Ovary (tissue), 9 donors: ENCODE measurements around the gene EBF3. TPM values are rescaled to one million over a fixed set of nuclear protein-coding genes. Genes with fewer than 3 reads are reported as not detected.

Source experiments
- DNase-seq, 5 donors: peaks; one replicate each; pipeline ENCODE4 v3.0.0-alpha.2; 2019 to 2020
- H3K27ac ChIP-seq, 2 donors: fragments of 200-600 bp; one replicate each; pipeline versions ENCODE4 v1.5.1 to v1.8.0; 2019 to 2022
- H3K27me3 ChIP-seq: fragments of 200-600 bp; one replicate; pipeline ENCODE4 v1.8.0; 2022
- H3K36me3 ChIP-seq: fragments of 200-600 bp; sonication (generic); one replicate; pipeline ENCODE4 v1.5.1; 2019
- H3K4me1 ChIP-seq: one replicate; pipeline ENCODE4 v1.8.1; 2013; ENCODE audit warnings: mild to moderate bottlenecking, moderate library complexity; ENCODE audit not compliant: insufficient read depth
- H3K4me3 ChIP-seq: fragments of 200-600 bp; sonication (generic); one replicate; pipeline ENCODE4 v1.5.1; 2017
- H3K9me3 ChIP-seq, 2 donors: fragments of 200-600 bp in 1 of 2; sonication (generic) in 1 of 2; one replicate each; pipeline versions ENCODE4 v1.5.1 to v1.8.1; 2013 to 2019; ENCODE audit warnings: mild to moderate bottlenecking in 1 of 2, moderate library complexity in 1 of 2
- EP300 ChIP-seq: sonication (generic); formaldehyde crosslinking; IDR thresholded peaks from one replicate; pipeline ENCODE4 v1.6.1; 2017; ENCODE audit warnings: antibody characterized with exemption
- POLR2A ChIP-seq: fragments of 450-650 bp; IDR thresholded peaks from one replicate; pipeline ENCODE4 v1.6.1; 2017; ENCODE audit warnings: antibody characterized with exemption, mild to moderate bottlenecking, moderate library complexity
- WGBS, 3 donors: extraction: QIAGEN DNeasy Blood & Tissue Kit in 1 of 3; methylation state at CpG; one replicate each; pipeline versions ENCODE4 v1.1.5 to v1.1.7; 2013 to 2017; 5-methylcytosine and 5-hydroxymethylcytosine counted together
- intact Hi-C, 4 donors: fragments of 100-400 bp; cut with DNase I; formaldehyde crosslinking; loops; one replicate each; pipeline versions ENCODE4 v1.11.0 to v1.15.1; 2022 to 2023
- polyA plus RNA-seq, 2 donors: library from polyadenylated mRNA; stranded (reverse); fragments of 200-250 nt in 1 of 2; fragments of 350-450 nt in 1 of 2; fragmentation: Illumina TruSeq in 1 of 2; extraction: RNeasy Lipid Tissue Mini Kit (QIAGEN cat#74804) in 1 of 2; gene quantifications; one replicate each; pipeline ENCODE4 v1.2.3, GENCODE V29; 2013 to 2014
- total RNA-seq, 7 donors: library from RNA; depleted of rRNA in 2 of 7; stranded (reverse); fragments of >200 nt in 2 of 7; fragmentation: NEBNext Ultra II Directional in 3 of 7; extraction: Animal tissue kit (Norgen Biotek cat#: 25700) in 3 of 7; gene quantifications; one replicate each; pipeline versions ENCODE4 v1.1.0 to v1.2.4, GENCODE V29; 2016 to 2023
- TF ChIP-seq, protein P1 (sequence below), 3 donors: fragments of 450-650 bp in 2 of 3; fragments of 200-600 bp in 1 of 3; IDR thresholded peaks; one replicate each; pipeline versions ENCODE4 v1.5.1 to v1.8.0; 2016 to 2022; ENCODE audit warnings: antibody characterized with exemption in 3 of 3, mild to moderate bottlenecking in 1 of 3
- donor health status: DM: no; HTN: no; CAD: no; lungs with moderate emphysema.
- donor health status: DM: no; HTN: no; CAD: no.
- donor health status: Bipolar disorder and iron deficiency.
- donor health status: DM: yes; HTN: yes; CAD: no.
- donor health status: DM: no; HTN: no; CAD: no.
- donor health status: DM: yes; HTN: yes; CAD: no.

EBF3 gene
- total and polyA plus RNA-seq, 9 donors, result 0.15 to 3.6 (median 0.79) TPM

DNA sequence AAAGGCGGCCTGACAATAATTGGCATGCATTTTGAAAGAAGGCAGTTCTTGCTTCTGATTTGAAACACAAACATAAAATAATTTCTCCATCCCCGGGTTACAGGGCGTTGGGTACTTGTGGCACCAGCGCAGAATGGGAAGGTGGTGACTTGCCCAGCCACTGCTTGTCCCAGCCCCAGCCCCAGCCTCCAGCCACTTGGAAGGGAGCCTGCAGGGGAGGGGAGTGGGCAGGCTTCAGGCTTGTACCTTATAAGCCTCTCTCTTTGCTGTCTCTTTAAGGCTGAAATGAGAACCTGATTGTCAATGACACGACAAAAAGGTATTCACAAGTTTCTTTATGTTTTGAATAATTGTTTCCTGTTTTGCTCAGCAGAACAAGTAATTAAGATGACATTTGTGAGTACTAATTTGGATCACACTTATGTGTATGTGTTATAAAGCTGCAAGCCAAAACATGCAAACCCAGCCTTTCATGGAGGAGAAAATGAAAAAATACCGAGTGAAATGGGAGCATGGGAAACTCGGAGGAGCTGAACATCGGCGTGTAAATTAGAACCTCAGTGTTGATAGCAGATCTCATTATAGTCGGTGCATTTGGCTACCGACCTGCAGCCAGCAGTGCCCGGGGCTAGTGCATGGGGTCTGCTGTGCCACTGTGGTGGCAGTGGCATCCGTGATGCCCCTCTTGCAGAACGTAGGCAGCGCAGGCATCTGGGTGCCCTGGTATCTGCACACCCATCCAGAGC lies 129.9 kb downstream of the EBF3 start:
- no peak overlapping the region for H3K27ac ChIP-seq
- no peak for DNase-seq
- intact Hi-C loops, result no loop called here
- H3K4me3 ChIP-seq, result no peak overlapping the region
- TF ChIP-seq, protein P1, sequence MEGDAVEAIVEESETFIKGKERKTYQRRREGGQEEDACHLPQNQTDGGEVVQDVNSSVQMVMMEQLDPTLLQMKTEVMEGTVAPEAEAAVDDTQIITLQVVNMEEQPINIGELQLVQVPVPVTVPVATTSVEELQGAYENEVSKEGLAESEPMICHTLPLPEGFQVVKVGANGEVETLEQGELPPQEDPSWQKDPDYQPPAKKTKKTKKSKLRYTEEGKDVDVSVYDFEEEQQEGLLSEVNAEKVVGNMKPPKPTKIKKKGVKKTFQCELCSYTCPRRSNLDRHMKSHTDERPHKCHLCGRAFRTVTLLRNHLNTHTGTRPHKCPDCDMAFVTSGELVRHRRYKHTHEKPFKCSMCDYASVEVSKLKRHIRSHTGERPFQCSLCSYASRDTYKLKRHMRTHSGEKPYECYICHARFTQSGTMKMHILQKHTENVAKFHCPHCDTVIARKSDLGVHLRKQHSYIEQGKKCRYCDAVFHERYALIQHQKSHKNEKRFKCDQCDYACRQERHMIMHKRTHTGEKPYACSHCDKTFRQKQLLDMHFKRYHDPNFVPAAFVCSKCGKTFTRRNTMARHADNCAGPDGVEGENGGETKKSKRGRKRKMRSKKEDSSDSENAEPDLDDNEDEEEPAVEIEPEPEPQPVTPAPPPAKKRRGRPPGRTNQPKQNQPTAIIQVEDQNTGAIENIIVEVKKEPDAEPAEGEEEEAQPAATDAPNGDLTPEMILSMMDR (IDR thresholded peaks at IDR 0.05), result no peak
- no peak for TF ChIP-seq POLR2A
- TF ChIP-seq EP300, result no peak
- H3K9me3 ChIP-seq, result no peaks in the 10 kb centered on the region
- H3K27me3 ChIP-seq, result no peaks in the 10 kb centered on the region
- WGBS, 3 donors, result 69 to 84% (median 70%) methylated on average over 15 of the region's 15 CpGs
- no peaks in the 10 kb centered on the region for H3K4me1 ChIP-seq
- H3K36me3 ChIP-seq, result no peaks in the 10 kb centered on the region

DNA sequence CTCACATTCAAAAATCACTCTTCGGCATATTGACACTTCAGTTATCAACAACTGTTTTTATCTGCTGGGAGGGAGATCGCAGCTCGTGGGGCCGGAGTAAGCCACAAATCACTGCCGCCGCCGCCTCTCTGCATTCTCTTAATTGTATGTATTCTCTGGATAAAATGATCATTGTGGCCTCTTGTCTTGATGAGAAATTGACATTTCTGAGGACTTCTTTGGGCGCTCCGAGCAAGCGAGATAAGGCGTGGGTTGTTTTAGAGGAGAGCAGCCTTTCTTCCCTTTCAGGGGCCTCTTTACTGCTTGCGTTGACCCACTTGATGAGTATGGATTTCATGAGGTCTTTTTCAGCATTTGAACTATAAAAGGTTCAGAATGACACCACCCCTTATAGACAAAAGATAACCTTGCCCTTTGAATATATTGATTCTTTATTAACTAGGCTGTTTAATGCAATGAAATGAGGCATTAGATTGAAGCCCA lies 130.6 kb downstream of the EBF3 start:
- no peak for TF ChIP-seq EP300
- TF ChIP-seq, protein P1 (IDR thresholded peaks at IDR 0.05), result no peak
- TF ChIP-seq POLR2A, result no peak
- Histone ChIP-seq H3K36me3 (no peaks in the 10 kb centered on the region), H3K4me1 (no peaks in the 10 kb centered on the region), H3K4me3 (no peak overlapping the region), H3K27ac (no peak overlapping the region), H3K27me3 (no peaks in the 10 kb centered on the region), H3K9me3 (no peaks in the 10 kb centered on the region)
- intact Hi-C loops, result no loop called here
- DNase-seq, result no peak
- WGBS, 3 donors, result 91 to 97% (median 93%) methylated on average over 12 of the region's 12 CpGs

DNA sequence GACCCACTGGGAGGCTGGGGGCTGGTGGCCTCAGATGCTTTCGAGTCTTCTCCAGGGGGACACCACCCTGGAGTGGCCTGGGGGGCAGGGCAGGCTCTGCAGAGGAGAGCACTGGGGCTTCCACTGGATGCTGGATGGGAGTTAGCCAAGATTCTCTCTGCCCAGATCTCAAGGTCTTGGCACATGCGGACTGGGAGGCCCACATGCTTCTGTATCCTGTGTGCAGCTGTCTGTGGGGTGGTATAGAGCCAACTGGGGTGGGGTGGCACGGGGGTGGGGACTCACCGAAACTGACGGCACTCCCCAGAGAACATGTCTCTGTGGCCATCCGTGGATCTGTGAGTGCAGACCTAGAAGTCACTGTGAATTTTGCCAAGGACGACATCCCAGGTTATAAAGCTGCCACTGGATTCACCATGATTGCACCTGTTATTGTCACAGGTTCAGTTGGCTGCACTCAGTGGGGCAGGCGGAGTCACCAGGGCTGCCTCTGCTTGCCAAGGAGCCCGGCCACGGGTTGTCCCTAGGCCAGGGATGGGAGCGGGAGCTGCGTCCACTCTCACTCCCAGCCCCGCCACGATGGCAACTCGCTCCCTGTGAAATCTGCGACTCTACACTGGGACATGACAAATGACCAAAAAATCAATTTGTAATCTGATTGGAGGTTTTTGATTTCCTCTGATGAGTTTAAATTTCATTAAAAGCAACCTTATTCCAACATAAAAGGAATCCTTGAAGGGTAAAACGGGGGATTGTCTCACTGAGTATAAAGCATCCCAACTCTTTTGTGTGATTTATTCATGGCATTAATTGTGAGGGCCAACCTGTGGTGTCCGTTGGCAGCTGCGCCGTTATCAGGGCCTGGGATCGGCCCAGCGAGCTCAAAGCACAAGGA lies 131.3 kb downstream of the EBF3 start:
- intact Hi-C loops, result no loop called here
- TF ChIP-seq EP300, result no peak
- TF ChIP-seq POLR2A, result no peak
- TF ChIP-seq, protein P1 (IDR thresholded peaks at IDR 0.05), result no peak
- WGBS, 3 donors, result 82 to 94% (median 82%) methylated on average over 21 to 22 of the region's 22 CpGs

DNA sequence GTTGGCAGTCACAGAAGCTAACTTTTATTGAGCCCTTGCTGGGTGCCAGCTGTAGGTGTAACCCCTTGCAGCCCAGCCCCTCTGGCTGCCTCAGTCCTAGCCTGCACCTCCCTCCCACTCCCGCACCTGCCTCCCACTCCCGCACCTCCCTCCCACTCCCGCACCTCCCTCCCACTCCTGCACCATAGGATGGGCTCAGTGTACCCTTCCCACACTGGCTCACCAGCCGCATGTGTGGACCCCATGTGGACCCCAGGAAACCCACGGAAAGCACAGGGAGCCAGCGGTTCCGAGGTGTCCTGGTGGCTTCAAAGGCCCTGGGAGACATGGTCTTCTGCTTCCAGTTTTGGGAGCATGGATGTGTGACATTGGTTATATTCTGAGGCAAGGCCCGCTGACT lies 132.9 kb downstream of the EBF3 start:
- Histone ChIP-seq H3K27ac (no peak overlapping the region), H3K36me3 (no peaks in the 10 kb centered on the region), H3K4me3 (no peak overlapping the region), H3K4me1 (no peaks in the 10 kb centered on the region), H3K9me3 (no peaks in the 10 kb centered on the region), H3K27me3 (no peaks in the 10 kb centered on the region)
- intact Hi-C loops, result no loop called here
- no peak for DNase-seq
- WGBS, 3 donors, result 89 to 97% (median 94%) methylated on average over 8 of the region's 8 CpGs
- TF ChIP-seq EP300, result no peak
- TF ChIP-seq, protein P1 (IDR thresholded peaks at IDR 0.05), result no peak
- no peak for TF ChIP-seq POLR2A

More for the DNA sequence above, 131.3 kb downstream of the EBF3 start:
- no peak overlapping the region for H3K27ac ChIP-seq
- H3K9me3 ChIP-seq, result no peaks in the 10 kb centered on the region
- H3K4me1 ChIP-seq, result no peaks in the 10 kb centered on the region
- H3K27me3 ChIP-seq, result no peaks in the 10 kb centered on the region
- no peaks in the 10 kb centered on the region for H3K36me3 ChIP-seq
- no peak overlapping the region for H3K4me3 ChIP-seq
- no peak for DNase-seq
